Suppressor macrophage (primary cell): Measurements from ENCODE around the gene TPP2.

Source experiments
- DNase-seq, 4 experiments: peaks; one replicate each; pipeline ENCODE4 v3.0.0-alpha.2; 2020 to 2022
- total RNA-seq, 17 experiments: gene quantifications; one replicate each; lab custom pipeline; 2026; ENCODE audit warnings: mixed read lengths in 6 of 17, inconsistent platforms in 3 of 17; lab: John Stamatoyannopoulos, UW

TPP2 gene
- 50.7 to 192 (median 116) reads per million in 17 experiments for total RNA-seq

DNA sequence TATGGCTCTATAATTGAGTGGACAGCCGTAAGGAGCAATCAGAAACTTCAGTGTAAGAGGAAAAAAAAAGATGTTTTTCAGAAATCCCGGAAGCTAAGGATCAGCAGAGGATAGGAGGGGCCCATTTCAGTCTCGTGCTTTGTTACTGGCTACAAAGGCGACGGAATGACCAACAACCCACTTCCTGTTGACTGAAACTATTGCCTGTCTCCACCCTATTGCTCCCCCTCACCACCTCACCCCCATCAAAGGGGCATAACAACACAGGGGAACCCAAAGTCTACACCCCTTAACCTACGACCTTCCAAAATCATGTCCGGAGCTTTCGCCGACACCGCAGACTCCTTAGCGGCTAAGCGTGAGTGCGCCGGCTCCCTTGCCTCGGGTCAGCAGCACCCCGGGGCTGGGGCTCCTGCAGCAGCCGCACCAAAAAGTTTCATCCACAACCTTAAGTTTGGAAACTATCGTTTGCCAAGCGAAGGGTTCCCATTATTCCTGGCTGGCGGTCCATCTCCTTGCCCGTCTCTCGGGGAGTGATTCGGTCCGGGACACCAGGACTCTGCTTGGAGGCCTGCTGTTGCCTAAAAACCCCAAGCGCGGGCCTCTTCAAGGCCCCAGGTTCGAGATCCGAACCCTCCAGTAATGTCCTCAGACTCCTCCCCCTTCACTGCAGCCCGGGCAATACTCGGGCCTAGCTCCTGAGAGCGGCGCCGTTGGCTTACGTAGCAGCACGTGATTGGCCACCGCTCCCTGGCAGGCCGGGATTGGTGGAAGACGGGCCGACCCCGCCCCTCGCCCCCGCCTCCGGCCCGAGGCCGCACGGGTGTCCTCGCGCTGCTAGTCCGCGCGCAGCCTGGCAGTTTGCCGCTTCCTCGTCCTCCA is at the start of gene TPP2:
Gene TPP2, plus strand, starts transcription at position 840 of the 882 bp plus-strand sequence. CDS start 53 bp downstream, outside the sequence.
- DNase-seq: peak; percentile 99 to 100 (median 99)

DNA sequence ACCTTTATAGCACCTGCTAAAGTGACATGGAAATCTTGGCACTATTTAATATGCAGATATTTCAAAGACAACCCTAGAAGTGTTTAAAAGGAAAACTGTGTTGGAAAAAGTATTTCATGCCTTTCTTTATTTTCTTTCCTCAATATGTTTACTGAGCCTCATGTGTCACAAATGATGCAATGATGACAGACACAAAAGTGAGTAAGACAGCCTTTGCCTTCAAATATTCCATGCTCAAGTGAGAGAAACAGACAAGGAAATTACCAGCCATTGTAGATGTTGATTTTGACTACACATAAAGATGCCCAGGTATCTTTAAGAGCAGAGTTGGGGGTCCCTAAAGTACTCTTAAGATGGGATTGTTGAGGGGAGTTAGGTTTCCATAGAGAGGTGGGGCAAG is 48.0 kb upstream of the TPP2 start:
- DNase-seq: peak in 1 of 4 experiments; percentile 3

GRCh38 chr13:102550507-102550906 is 46.3 kb upstream of the TPP2 start:
- no peak for DNase-seq

- peak; percentile 26 to 44 (median 36) for DNase-seq
Observed at GRCh38 chr13:102555914-102556553, 40.8 kb upstream of the TPP2 start.

DNA sequence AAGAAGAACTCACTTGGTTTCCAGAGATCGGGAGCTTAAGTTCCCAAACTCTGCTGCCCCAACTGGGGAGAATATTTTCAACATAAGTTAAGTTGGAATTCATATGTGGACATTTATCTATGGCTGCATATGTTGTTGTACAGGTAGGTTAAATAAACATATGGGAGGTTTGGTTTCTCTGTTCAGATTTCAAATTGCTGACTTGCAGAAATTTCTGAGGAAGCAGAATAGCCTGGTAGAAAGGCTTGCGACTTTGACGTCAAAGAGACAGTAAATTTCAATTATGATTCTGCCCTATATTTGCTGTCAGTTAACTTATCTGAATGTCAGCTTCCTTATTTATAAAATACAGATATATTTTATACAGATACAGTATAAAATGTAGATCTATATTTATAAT is 40.0 kb upstream of the TPP2 start:
- no peak for DNase-seq

DNA sequence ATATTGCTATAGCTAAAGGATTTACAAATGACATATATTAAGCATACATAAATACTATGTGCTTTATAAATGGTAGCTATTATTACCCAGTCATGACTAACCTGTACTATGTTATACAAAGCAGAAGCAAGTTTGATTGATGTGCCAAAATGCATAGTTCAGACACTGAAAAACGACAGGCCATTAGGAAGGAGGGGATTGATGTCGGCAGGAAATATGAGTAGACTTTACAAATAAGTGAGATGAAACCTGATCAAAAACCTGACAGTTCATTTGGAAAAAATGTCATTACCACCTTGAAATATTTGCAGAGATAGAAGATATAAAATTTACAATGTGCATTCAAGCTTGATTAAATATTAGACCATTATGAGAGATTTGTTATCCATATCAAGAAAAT is 38.8 kb upstream of the TPP2 start:
- no peak for DNase-seq

GRCh38 chr13:102561933-102562332 is 34.9 kb upstream of the TPP2 start:
- DNase-seq: no peak

GRCh38 chr13:102563267-102563666 is 33.5 kb upstream of the TPP2 start:
- DNase-seq: no peak

DNA sequence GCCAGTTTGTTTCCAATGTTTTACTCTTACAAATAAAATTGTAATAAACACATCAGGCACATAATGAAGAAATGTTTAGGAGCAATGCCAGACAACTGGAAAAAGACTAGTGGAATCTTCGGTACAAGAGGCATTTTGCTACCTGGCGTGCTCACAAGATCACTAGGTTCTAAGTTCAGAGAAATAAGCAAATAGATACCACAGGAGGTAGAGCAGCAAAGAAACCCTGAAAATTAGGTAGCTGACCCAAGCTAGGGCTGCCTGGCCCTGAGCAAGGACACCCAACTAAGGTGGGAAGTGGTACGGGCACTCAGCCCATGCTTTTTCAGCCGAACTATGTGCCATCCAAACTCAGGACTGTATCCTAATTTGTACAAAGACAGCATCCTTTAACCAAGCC is 32.2 kb upstream of the TPP2 start:
- no peak for DNase-seq

DNA sequence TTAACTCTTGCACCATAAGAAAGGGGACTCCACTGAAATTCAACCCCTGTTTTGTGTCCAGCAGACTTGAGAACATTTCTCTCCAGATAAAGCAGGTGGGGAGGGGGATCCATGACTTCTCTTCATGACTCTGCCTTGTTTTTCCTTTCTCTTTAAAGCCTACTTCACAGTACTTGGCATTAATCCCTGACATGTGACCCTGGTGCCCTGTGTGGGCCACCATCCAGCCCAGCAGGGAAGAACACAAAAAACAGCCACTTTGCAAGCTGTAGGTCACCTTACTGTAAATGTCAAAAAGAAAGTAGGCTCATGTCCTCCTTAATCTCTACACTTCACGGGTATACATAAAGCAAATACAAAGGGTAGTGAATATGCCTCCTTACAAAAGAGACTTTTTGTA is 30.3 kb upstream of the TPP2 start:
- no peak for DNase-seq

DNA sequence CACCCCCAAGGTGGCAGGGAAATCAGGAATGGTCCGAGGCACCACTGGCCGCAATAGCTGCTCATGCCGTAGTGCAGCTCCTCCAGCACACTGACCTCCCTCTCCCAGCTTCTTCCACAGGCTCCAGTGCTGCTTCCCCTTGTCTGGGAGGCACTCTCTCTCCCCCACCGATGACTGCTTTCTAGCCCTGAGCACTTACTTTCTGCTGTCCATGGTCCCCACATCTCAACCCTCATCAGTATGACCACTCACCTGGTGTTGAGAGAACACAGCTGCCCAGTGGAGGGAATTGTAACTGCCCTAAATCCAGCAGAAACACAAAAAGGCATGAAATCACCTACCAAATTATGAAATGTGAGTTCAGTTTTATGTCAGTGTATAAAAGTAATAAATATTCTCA is 28.9 kb upstream of the TPP2 start:
- DNase-seq: no peak

- DNase-seq: no peak
Observed at GRCh38 chr13:102569488-102569887, 27.3 kb upstream of the TPP2 start.

DNA sequence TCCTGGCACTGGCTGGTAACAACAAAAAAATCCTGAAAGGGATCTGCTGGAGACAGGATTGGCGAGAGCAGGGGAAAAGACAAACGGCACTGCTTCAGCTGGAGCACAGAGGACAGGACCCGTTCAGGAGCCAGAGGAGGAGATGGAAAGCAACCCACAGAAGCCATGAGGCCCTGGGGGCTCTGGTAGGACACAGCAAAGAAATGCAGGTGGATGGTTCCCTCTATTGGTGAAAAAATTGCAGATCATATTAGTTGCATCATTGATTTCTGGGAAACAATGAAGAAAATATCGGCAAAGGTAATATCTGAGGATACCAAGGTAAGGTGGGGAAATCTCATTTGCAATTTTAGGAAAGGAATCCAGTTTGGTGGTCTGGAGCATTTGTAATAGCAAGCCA is 25.7 kb upstream of the TPP2 start:
- DNase-seq: no peak

DNA sequence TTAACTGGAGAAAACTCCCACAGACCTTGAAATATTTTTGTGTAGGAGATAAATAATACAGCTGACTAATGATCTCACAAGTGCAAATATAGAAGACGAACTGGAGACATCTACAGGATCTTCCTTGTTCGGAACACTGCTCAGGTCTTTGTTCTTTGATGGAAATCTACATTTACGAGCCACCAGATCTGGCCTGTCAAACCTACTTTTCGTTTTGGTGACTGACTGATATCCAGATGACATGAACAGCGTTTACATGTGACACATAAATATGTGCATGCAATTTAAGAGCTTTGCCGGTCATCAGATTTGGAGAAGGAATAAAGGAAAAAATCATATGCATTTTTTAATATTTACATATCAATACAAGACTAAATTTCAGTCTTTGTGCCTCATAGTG is 24.5 kb upstream of the TPP2 start:
- no peak for DNase-seq

GRCh38 chr13:102580552-102581169 is 16.1 kb upstream of the TPP2 start:
- peak; percentile 77 to 88 (median 78) for DNase-seq

GRCh38 chr13:102582256-102582655 is 14.5 kb upstream of the TPP2 start:
- no peak for DNase-seq

- peak; percentile 68 to 93 (median 85) for DNase-seq
Observed at GRCh38 chr13:102584434-102584833, 12.4 kb upstream of the TPP2 start.

DNA sequence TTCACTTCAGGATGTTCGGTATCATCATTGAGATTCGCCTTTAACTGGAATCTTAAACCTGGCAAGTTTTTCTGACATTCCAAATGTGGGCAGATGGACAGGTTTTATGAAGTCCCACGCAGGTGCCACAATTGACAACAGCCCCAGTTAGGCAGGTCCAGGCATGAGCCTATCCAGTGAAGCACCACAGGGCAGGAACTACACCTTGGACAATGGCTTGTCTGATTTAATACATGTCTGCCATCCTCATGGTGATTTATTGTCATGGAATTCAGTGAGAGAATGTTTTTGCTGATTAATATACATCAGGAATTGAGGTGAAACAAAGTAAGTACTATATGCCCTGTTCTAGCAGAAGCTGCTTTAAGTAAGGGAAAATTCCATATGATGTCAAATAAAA is 10.2 kb upstream of the TPP2 start:
- DNase-seq: no peak

DNA sequence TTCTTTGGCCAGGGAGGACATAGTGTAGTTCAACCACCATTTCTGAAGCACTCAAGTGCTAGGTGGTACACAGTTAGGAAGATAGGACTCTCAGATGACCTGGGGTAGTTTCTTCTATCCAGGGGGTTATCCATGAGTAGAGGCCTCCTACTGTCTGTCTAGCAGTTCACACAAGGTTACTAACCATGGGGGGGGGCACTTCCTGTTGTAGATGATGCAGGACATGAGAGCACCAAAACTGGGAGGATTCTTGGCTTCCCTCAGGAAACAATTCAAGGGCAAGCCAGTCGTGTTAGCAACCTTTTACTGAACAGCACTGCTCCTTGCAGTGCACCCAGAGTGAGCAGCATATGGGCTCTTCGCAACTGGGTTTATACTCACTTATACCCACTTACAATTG is 8.9 kb upstream of the TPP2 start:
- DNase-seq: peak in 1 of 4 experiments; percentile 7

- DNase-seq: no peak
Observed at GRCh38 chr13:102589301-102589822, 7.4 kb upstream of the TPP2 start.

- DNase-seq: peak; percentile 71 to 87 (median 82)
Observed at GRCh38 chr13:102591988-102592781, 4.6 kb upstream of the TPP2 start.

GRCh38 chr13:102593466-102593865 is 3.3 kb upstream of the TPP2 start:
- DNase-seq: peak in 2 of 4 experiments; percentile 42 to 51
